Liver (tissue), 9 donors: Measurements from ENCODE around the gene RAMP3. TPM values are rescaled to one million over a fixed set of nuclear protein-coding genes. Genes with fewer than 3 reads are reported as not detected.

Experiments used
- DNase-seq: peaks from one replicate; pipeline ENCODE4 v3.0.0-alpha.2; 2017; ENCODE audit warnings: low spot score
- H3K27ac ChIP-seq, 2 donors: one replicate each; pipeline ENCODE4 v1.7.0; 2013; ENCODE audit warnings: inconsistent platforms in 2 of 2, low read length in 2 of 2, control low read depth in 1 of 2, low read depth in 1 of 2, mild to moderate bottlenecking in 1 of 2
- H3K27me3 ChIP-seq, 4 donors: one replicate each; pipeline versions ENCODE4 v1.6.1 to v1.7.0; 2013; ENCODE audit warnings: low read length in 3 of 4, inconsistent platforms in 1 of 4, mild to moderate bottlenecking in 1 of 4, moderate library complexity in 1 of 4; ENCODE audit not compliant: control insufficient read depth in 4 of 4, insufficient read depth in 4 of 4
- H3K36me3 ChIP-seq, 4 donors: one replicate each; pipeline versions ENCODE4 v1.6.1 to v1.7.0; 2013; ENCODE audit warnings: low read length in 3 of 4, mild to moderate bottlenecking in 3 of 4, low read depth in 1 of 4, moderate library complexity in 1 of 4; ENCODE audit not compliant: control insufficient read depth in 4 of 4, insufficient read depth in 3 of 4
- H3K4me1 ChIP-seq, 4 donors: one replicate each; pipeline versions ENCODE4 v1.6.1 to v1.7.0; 2013; ENCODE audit warnings: low read length in 3 of 4, mild to moderate bottlenecking in 3 of 4, moderate library complexity in 1 of 4; ENCODE audit not compliant: control insufficient read depth in 4 of 4, insufficient read depth in 4 of 4
- H3K4me3 ChIP-seq, 3 donors: one replicate each; pipeline versions ENCODE4 v1.6.1 to v1.7.0; 2013; ENCODE audit warnings: low read length in 3 of 3, control low read depth in 1 of 3, low read depth in 1 of 3, mild to moderate bottlenecking in 1 of 3
- H3K9ac ChIP-seq, 2 donors: one replicate each; pipeline ENCODE4 v1.7.0; 2013; ENCODE audit warnings: low read length in 2 of 2, mild to moderate bottlenecking in 2 of 2, moderate library complexity in 2 of 2, control low read depth in 1 of 2, low read depth in 1 of 2
- H3K9me3 ChIP-seq, 4 donors: one replicate each; pipeline versions ENCODE4 v1.6.1 to v1.7.0; 2013; ENCODE audit warnings: low read length in 3 of 4; ENCODE audit not compliant: control insufficient read depth in 4 of 4
- EGR1 ChIP-seq, 2 donors: IDR thresholded peaks; 2 replicates each; pipeline ENCODE4 v1.6.1; 2016 to 2018; ENCODE audit warnings: antibody characterized with exemption in 2 of 2, low read depth in 2 of 2
- FOXA1 ChIP-seq: IDR thresholded peaks from 2 replicates; pipeline ENCODE4 v1.6.1; 2016; ENCODE audit warnings: antibody characterized with exemption
- FOXA2 ChIP-seq: IDR thresholded peaks from 2 replicates; pipeline ENCODE4 v1.6.1; 2016; ENCODE audit warnings: antibody characterized with exemption
- HNF4A ChIP-seq, 2 donors: conservative IDR thresholded peaks; 2 replicates each; pipeline ENCODE4 v1.6.1; 2016; ENCODE audit warnings: antibody characterized with exemption in 2 of 2, mild to moderate bottlenecking in 2 of 2
- HNF4G ChIP-seq: IDR thresholded peaks from 2 replicates; pipeline ENCODE4 v1.6.1; 2016; ENCODE audit warnings: antibody characterized with exemption
- NR2F2 ChIP-seq: IDR thresholded peaks from 2 replicates; pipeline ENCODE4 v1.6.1; 2016; ENCODE audit warnings: antibody characterized with exemption
- RAD21 ChIP-seq, 2 donors: IDR thresholded peaks; 2 replicates each; pipeline ENCODE4 v1.6.1; 2016; ENCODE audit warnings: antibody characterized with exemption in 2 of 2, mild to moderate bottlenecking in 2 of 2
- RXRA ChIP-seq, 2 donors: IDR thresholded peaks; 2 replicates each; pipeline ENCODE4 v1.6.1; 2017 to 2018; ENCODE audit warnings: antibody characterized with exemption in 2 of 2, mild to moderate bottlenecking in 1 of 2
- SP1 ChIP-seq: IDR thresholded peaks from 2 replicates; pipeline ENCODE4 v1.6.1; 2018; ENCODE audit warnings: antibody characterized with exemption, mild to moderate bottlenecking
- TAF1 ChIP-seq: conservative IDR thresholded peaks from 2 replicates; pipeline ENCODE4 v1.6.1; 2016; ENCODE audit warnings: antibody characterized with exemption, mild to moderate bottlenecking
- YY1 ChIP-seq: IDR thresholded peaks from 2 replicates; pipeline ENCODE4 v1.6.1; 2016; ENCODE audit warnings: antibody characterized with exemption, mild to moderate bottlenecking
- WGBS: extraction: QIAGEN DNeasy Blood & Tissue Kit; methylation state at CpG from one replicate; pipeline ENCODE4 v1.1.7; 2013; 5-methylcytosine and 5-hydroxymethylcytosine counted together
- polyA plus RNA-seq, 2 donors: library from polyadenylated mRNA; stranded (reverse) in 1 of 2; unstranded in 1 of 2; fragments of 200-250 nt in 1 of 2; fragments of >200 nt in 1 of 2; fragmentation: Nextera tagmentation in 1 of 2; extraction: Ambion mirVana in 1 of 2; gene quantifications; one replicate each; pipeline versions ENCODE4 v1.2.1 to v1.2.3, GENCODE V29; 2013 to 2015
- total RNA-seq, 2 donors: library from RNA; depleted of rRNA; stranded (reverse); fragments of >200 nt; gene quantifications; one replicate each; pipeline ENCODE4 v1.2.3, GENCODE V29; 2014
- TF ChIP-seq, protein P1 (sequence below): IDR thresholded peaks from 2 replicates; pipeline ENCODE4 v1.6.1; 2016; ENCODE audit warnings: antibody characterized with exemption, mild to moderate bottlenecking
- TF ChIP-seq, protein P2 (sequence below): IDR thresholded peaks from 2 replicates; pipeline ENCODE4 v1.6.1; 2016; ENCODE audit warnings: antibody characterized with exemption
- TF ChIP-seq, protein P3 (sequence below): IDR thresholded peaks from 2 replicates; pipeline ENCODE4 v1.6.1; 2016; ENCODE audit warnings: antibody characterized with exemption
- donor health status: healthy.
- donor health status: healthy.
- donor health status: healthy.
- donor health status: healthy.
- donor health status: healthy.

RAMP3 gene
- total and polyA plus RNA-seq, 4 donors: 2.3 to 30.0 (median 22.2) TPM

DNA sequence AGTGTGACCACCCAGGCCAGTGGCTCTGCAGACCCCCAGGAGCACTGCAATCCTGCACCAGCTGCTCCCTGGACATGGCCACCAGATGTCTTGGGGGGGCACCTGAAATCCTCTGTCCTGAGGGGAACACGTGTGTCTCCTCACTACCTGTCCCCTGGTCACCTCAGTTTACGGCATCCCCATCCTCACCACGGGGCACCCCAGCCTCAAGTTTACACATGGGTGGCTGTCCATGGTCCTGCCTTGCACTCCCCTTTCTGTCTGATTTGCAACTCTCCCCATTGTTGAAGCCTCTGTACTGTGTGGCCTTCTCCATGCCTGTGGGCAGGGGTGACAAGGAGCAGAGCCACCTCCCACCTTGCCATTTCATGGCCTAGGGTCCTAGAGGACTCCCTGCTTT lies 67.2 kb downstream of the RAMP3 start:
- Histone ChIP-seq H3K27ac (no peak overlapping the region), H3K36me3 (no peaks in the 10 kb centered on the region), H3K4me1 (no peaks in the 10 kb centered on the region), H3K4me3 (no peak overlapping the region), H3K9ac (no peak overlapping the region), H3K9me3 (no peaks in the 10 kb centered on the region), H3K27me3 (no peaks in the 10 kb centered on the region)
- TF ChIP-seq, protein P1, sequence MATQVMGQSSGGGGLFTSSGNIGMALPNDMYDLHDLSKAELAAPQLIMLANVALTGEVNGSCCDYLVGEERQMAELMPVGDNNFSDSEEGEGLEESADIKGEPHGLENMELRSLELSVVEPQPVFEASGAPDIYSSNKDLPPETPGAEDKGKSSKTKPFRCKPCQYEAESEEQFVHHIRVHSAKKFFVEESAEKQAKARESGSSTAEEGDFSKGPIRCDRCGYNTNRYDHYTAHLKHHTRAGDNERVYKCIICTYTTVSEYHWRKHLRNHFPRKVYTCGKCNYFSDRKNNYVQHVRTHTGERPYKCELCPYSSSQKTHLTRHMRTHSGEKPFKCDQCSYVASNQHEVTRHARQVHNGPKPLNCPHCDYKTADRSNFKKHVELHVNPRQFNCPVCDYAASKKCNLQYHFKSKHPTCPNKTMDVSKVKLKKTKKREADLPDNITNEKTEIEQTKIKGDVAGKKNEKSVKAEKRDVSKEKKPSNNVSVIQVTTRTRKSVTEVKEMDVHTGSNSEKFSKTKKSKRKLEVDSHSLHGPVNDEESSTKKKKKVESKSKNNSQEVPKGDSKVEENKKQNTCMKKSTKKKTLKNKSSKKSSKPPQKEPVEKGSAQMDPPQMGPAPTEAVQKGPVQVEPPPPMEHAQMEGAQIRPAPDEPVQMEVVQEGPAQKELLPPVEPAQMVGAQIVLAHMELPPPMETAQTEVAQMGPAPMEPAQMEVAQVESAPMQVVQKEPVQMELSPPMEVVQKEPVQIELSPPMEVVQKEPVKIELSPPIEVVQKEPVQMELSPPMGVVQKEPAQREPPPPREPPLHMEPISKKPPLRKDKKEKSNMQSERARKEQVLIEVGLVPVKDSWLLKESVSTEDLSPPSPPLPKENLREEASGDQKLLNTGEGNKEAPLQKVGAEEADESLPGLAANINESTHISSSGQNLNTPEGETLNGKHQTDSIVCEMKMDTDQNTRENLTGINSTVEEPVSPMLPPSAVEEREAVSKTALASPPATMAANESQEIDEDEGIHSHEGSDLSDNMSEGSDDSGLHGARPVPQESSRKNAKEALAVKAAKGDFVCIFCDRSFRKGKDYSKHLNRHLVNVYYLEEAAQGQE: peak; percentile 96
- TF ChIP-seq, protein P2, sequence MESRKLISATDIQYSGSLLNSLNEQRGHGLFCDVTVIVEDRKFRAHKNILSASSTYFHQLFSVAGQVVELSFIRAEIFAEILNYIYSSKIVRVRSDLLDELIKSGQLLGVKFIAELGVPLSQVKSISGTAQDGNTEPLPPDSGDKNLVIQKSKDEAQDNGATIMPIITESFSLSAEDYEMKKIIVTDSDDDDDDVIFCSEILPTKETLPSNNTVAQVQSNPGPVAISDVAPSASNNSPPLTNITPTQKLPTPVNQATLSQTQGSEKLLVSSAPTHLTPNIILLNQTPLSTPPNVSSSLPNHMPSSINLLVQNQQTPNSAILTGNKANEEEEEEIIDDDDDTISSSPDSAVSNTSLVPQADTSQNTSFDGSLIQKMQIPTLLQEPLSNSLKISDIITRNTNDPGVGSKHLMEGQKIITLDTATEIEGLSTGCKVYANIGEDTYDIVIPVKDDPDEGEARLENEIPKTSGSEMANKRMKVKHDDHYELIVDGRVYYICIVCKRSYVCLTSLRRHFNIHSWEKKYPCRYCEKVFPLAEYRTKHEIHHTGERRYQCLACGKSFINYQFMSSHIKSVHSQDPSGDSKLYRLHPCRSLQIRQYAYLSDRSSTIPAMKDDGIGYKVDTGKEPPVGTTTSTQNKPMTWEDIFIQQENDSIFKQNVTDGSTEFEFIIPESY: no peak
- no peak for TF ChIP-seq RAD21 (IDR thresholded peaks at IDR 0.05)
- TF ChIP-seq HNF4G: no peak
- TF ChIP-seq RXRA (IDR thresholded peaks at IDR 0.05): no peak
- no peak for TF ChIP-seq FOXA2
- TF ChIP-seq NR2F2: no peak
- no peak for DNase-seq
- WGBS: 25% methylated on average over 3 of the region's 3 CpGs

DNA sequence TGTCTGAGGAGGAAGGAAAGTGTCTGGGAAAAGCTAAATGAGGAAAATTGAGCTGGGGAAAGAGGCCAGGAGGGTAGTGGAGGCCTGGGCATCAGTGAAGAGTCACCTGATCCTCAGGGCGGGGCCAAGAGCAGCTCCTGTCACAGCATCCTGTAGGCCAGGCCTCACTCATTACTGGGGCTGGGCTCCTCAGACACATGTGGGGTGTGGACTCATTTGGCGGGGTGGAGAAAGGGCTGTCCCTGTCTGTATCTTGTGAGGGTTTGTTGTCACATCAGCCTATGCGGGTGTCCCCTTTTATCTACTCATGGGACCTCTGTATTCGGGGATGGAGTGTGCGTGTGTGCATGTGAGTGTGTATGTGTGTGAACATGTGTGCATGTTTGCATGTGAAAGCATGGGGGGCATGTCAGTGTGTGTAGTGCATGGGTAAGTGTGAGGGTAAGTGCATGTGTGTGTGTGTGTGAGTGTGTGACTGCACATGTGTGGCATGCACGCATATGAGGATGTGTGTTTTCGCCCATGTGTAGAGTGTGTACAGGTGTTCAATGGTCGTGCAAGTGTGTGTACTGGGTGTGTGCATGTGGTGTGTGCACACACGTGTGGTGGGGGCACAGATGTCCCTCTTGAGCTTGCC lies 67.8 kb downstream of the RAMP3 start:
- TF ChIP-seq, protein P2: no peak
- TF ChIP-seq, protein P3, sequence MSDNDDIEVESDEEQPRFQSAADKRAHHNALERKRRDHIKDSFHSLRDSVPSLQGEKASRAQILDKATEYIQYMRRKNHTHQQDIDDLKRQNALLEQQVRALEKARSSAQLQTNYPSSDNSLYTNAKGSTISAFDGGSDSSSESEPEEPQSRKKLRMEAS: no peak
- TF ChIP-seq NR2F2 (no peak), SP1 (no peak), TAF1 (no peak), YY1 (no peak), FOXA2 (no peak), HNF4A (conservative IDR thresholded peaks at IDR 0.05) (no peak), EGR1 (IDR thresholded peaks at IDR 0.05; ENCODE audit: low read depth in 2 of 2) (no peak), FOXA1 (no peak), RXRA (IDR thresholded peaks at IDR 0.05) (no peak)
- H3K4me1 ChIP-seq: no peaks in the 10 kb centered on the region
- no peak overlapping the region for H3K4me3 ChIP-seq
- H3K27ac ChIP-seq: no peak overlapping the region
- no peak overlapping the region for H3K9ac ChIP-seq
- no peaks in the 10 kb centered on the region for H3K36me3 ChIP-seq
- 70% methylated on average over 9 of the region's 9 CpGs for WGBS
- no peaks in the 10 kb centered on the region for H3K9me3 ChIP-seq
- H3K27me3 ChIP-seq: no peaks in the 10 kb centered on the region
- no peak for DNase-seq
